ENCODE data around the gene SMPD3. TPM values are rescaled to one million over a fixed set of nuclear protein-coding genes. Genes with fewer than 3 reads are reported as not detected.

Gene SMPD3
- total and polyA plus RNA-seq, 2 experiments from 2014 or later, result 0.57 to 0.83 TPM

- TF ChIP-seq ZNF114 (CRISPR knock-in tag; IDR thresholded peaks at IDR 0.05), result no peak
Measured at GRCh38 chr16:68492151-68492542, 43.8 kb upstream of the SMPD3 start (continued).

GRCh38 chr16:68491576-68491950 is 43.3 kb upstream of the SMPD3 start:
- Histone ChIP-seq H3K36me3 (ENCODE audit: insufficient read depth) (no peaks in the 10 kb centered on the region; the same call in 1 of the 2 replicates), H2AFZ (peak overlapping the region; percentile 95; the same call in 1 of the 2 replicates), H3K4me2 (no peak overlapping the region), H3K4me1 (ENCODE audit: insufficient read depth) (peaks cover 8% of the 10 kb centered on the region), H4K20me1 (replicated peaks; ENCODE audit: insufficient read depth) (no peaks in the 10 kb centered on the region), H3F3A (replicated peaks; ENCODE audit: low read depth) (no peaks in the 10 kb centered on the region), H3K79me2 (replicated peaks; ENCODE audit: insufficient read depth) (no peaks in the 10 kb centered on the region), H3K27me3 (ENCODE audit: insufficient read depth) (no peaks in the 10 kb centered on the region), H3K27ac (ENCODE audit: low read depth) (no peak overlapping the region), H3K4me3 (no peak overlapping the region), H3K9me2 (ENCODE audit: insufficient read depth) (no peaks in the 10 kb centered on the region)
- Mint-ChIP-seq H3K27me3 (ENCODE audit: insufficient read depth, low read depth, poor library complexity) (peaks cover 6% of the 10 kb centered on the region), H3K27ac (no peak overlapping the region), H3K4me3 (no peak overlapping the region), H3K36me3 (ENCODE audit: low read depth) (peaks cover 4% of the 10 kb centered on the region; the same call in 1 of the 3 replicates), H3K9me3 (peaks cover 4% of the 10 kb centered on the region; the same call in 2 of the 3 replicates), H3K4me1 (peaks cover 25% of the 10 kb centered on the region)
- ATAC-seq (no peak), DNase-seq (ENCODE audit: low spot score) (no peak)
- no peak for TF ChIP-seq ZNF114 (CRISPR knock-in tag; IDR thresholded peaks at IDR 0.05)
- no peak for TF ChIP-seq ETS1 (IDR thresholded peaks at IDR 0.05)
- no peak for TF ChIP-seq CREB1 (CRISPR knock-in tag; IDR thresholded peaks at IDR 0.05; ENCODE audit: low read depth)
- TF ChIP-seq ZNF331 (CRISPR knock-in tag; IDR thresholded peaks at IDR 0.05; ENCODE audit: low read depth), result no peak
- TF ChIP-seq POLR2AphosphoS5 (IDR thresholded peaks at IDR 0.05; ENCODE audit: low read depth), result no peak
- TF ChIP-seq CTCF (conservative IDR thresholded peaks at IDR 0.05; ENCODE audit: low read depth in 2 of 2), result no peak
- TF ChIP-seq ZNF462 (CRISPR knock-in tag; IDR thresholded peaks at IDR 0.05), result no peak
- TF ChIP-seq STAT1 (IDR thresholded peaks at IDR 0.05; ENCODE audit: unreplicated experiment), result no peak
- no peak for TF ChIP-seq REST (IDR thresholded peaks at IDR 0.05; ENCODE audit: unreplicated experiment)
- no peak for TF ChIP-seq EZH2 (IDR thresholded peaks at IDR 0.05; ENCODE audit: low read depth, unreplicated experiment)
- TF ChIP-seq EZH2phosphoT487 (IDR thresholded peaks at IDR 0.05; ENCODE audit: unreplicated experiment), result no peak
- TF ChIP-seq NANOG (IDR thresholded peaks at IDR 0.05; ENCODE audit: borderline replicate concordance), result no peak
- TF ChIP-seq JUNB (IDR thresholded peaks at IDR 0.05; ENCODE audit: unreplicated experiment), result no peak
